Measurements from ENCODE around the gene CAB39L.

Gene CAB39L

DNA sequence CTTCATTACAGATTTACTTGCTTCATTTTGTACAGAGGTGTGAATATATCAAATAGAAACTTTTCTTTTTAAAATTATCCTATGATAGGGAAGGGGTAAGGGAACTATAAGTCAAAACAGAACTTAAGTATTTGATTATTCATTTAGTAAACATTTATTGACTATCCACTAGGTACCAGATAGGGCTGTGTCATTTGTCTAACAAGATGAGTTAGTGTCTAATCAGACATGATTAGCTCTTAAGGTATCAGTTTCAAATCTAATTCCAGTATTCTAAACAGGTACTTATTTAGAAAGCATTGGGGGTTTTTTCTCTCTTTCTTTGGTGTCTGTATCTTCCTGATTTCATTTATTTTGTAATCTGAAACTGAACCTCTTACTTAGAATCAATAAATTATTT is 164.0 kb downstream of the CAB39L start:
- no peaks in the 10 kb centered on the region for H3K9me2 ChIP-seq (replicated peaks; ENCODE audit: low read depth, low read length)
- no peaks in the 10 kb centered on the region for H3K9me3 ChIP-seq (ENCODE audit: insufficient read depth, low read depth, low read length)
- no peaks in the 10 kb centered on the region for H4K20me1 ChIP-seq (ENCODE audit: insufficient read depth, low read length, poor library complexity, severe bottlenecking)
- no peak overlapping the region for H3K4me3 ChIP-seq (ENCODE audit: low read length, poor library complexity, severe bottlenecking)
- no peaks in the 10 kb centered on the region for H3K79me2 ChIP-seq (ENCODE audit: insufficient read depth, low read length)
- H2AFZ ChIP-seq (ENCODE audit: low read length) = no peak overlapping the region
- no peaks in the 10 kb centered on the region for H3F3A ChIP-seq (ENCODE audit: low read depth)
- no peak for TF ChIP-seq EZH2phosphoT487 (IDR thresholded peaks at IDR 0.05; ENCODE audit: borderline replicate concordance)
- TF ChIP-seq, protein P1, sequence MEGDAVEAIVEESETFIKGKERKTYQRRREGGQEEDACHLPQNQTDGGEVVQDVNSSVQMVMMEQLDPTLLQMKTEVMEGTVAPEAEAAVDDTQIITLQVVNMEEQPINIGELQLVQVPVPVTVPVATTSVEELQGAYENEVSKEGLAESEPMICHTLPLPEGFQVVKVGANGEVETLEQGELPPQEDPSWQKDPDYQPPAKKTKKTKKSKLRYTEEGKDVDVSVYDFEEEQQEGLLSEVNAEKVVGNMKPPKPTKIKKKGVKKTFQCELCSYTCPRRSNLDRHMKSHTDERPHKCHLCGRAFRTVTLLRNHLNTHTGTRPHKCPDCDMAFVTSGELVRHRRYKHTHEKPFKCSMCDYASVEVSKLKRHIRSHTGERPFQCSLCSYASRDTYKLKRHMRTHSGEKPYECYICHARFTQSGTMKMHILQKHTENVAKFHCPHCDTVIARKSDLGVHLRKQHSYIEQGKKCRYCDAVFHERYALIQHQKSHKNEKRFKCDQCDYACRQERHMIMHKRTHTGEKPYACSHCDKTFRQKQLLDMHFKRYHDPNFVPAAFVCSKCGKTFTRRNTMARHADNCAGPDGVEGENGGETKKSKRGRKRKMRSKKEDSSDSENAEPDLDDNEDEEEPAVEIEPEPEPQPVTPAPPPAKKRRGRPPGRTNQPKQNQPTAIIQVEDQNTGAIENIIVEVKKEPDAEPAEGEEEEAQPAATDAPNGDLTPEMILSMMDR (conservative IDR thresholded peaks at IDR 0.05; ENCODE audit: low read length) = no peak
- H3K4me2 ChIP-seq (ENCODE audit: low read depth, low read length, poor library complexity, severe bottlenecking) = no peak overlapping the region
- no peak overlapping the region for H3K9ac ChIP-seq (ENCODE audit: low read depth, low read length, poor library complexity, severe bottlenecking)
- no peaks in the 10 kb centered on the region for H3K4me1 ChIP-seq (ENCODE audit: insufficient read depth, low read length, poor library complexity, severe bottlenecking)
- no peaks in the 10 kb centered on the region for H3K27me3 ChIP-seq (ENCODE audit: insufficient read depth, low read length, poor library complexity, severe bottlenecking)
- no peaks in the 10 kb centered on the region for H3K36me3 ChIP-seq (ENCODE audit: insufficient read depth, low read length)

- Histone ChIP-seq H3K9me3 (ENCODE audit: insufficient read depth, low read depth, low read length) (no peaks in the 10 kb centered on the region), H3K4me3 (ENCODE audit: low read length, poor library complexity, severe bottlenecking) (no peak overlapping the region), H2AFZ (ENCODE audit: low read length) (no peak overlapping the region)
Observed at GRCh38 chr13:49279112-49279511, 164.8 kb downstream of the CAB39L start.

DNA sequence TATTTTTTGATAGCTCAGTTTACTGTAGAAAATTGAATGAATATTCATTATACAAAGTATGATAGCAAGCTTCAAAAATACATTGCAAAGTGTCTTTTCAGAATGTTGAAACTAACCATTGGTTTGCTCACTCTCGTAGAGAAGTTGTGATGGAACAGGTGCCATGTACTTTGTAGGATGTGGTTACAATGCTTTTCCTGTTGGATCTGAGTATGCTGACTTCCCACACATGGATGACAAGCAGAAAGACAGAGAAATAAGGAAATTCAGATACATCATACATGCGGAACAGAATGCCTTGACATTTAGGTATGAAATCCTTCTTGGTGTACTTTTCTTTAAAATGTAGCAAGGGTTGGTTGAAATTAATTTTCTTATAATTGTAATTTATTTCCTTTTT is 165.7 kb downstream of the CAB39L start:
- Histone ChIP-seq H2AFZ (ENCODE audit: low read length) (no peak overlapping the region), H3F3A (ENCODE audit: low read depth) (no peaks in the 10 kb centered on the region), H3K27me3 (ENCODE audit: insufficient read depth, low read length, poor library complexity, severe bottlenecking) (no peaks in the 10 kb centered on the region), H3K9ac (ENCODE audit: low read depth, low read length, poor library complexity, severe bottlenecking) (no peak overlapping the region), H3K4me1 (ENCODE audit: insufficient read depth, low read length, poor library complexity, severe bottlenecking) (no peaks in the 10 kb centered on the region), H3K79me2 (ENCODE audit: insufficient read depth, low read length) (no peaks in the 10 kb centered on the region), H4K20me1 (ENCODE audit: insufficient read depth, low read length, poor library complexity, severe bottlenecking) (no peaks in the 10 kb centered on the region), H3K9me2 (replicated peaks; ENCODE audit: low read depth, low read length) (no peaks in the 10 kb centered on the region), H3K36me3 (ENCODE audit: insufficient read depth, low read length) (no peaks in the 10 kb centered on the region), H3K9me3 (ENCODE audit: insufficient read depth, low read depth, low read length) (no peaks in the 10 kb centered on the region), H3K4me3 (ENCODE audit: low read length, poor library complexity, severe bottlenecking) (no peak overlapping the region), H3K4me2 (ENCODE audit: low read depth, low read length, poor library complexity, severe bottlenecking) (no peak overlapping the region)
- no peak for TF ChIP-seq EZH2phosphoT487 (IDR thresholded peaks at IDR 0.05; ENCODE audit: borderline replicate concordance)
- TF ChIP-seq, protein P1 (conservative IDR thresholded peaks at IDR 0.05; ENCODE audit: low read length) = no peak

More at GRCh38 chr13:49279112-49279511, 164.8 kb downstream of the CAB39L start:
- no peaks in the 10 kb centered on the region for H3K36me3 ChIP-seq (ENCODE audit: insufficient read depth, low read length)
- H3K4me2 ChIP-seq (ENCODE audit: low read depth, low read length, poor library complexity, severe bottlenecking) = no peak overlapping the region
- no peaks in the 10 kb centered on the region for H3K9me2 ChIP-seq (replicated peaks; ENCODE audit: low read depth, low read length)
- H3K79me2 ChIP-seq (ENCODE audit: insufficient read depth, low read length) = no peaks in the 10 kb centered on the region
- no peaks in the 10 kb centered on the region for H4K20me1 ChIP-seq (ENCODE audit: insufficient read depth, low read length, poor library complexity, severe bottlenecking)
- H3K4me1 ChIP-seq (ENCODE audit: insufficient read depth, low read length, poor library complexity, severe bottlenecking) = no peaks in the 10 kb centered on the region
- no peaks in the 10 kb centered on the region for H3K27me3 ChIP-seq (ENCODE audit: insufficient read depth, low read length, poor library complexity, severe bottlenecking)
- TF ChIP-seq, protein P1 (conservative IDR thresholded peaks at IDR 0.05; ENCODE audit: low read length) = no peak
- no peak for TF ChIP-seq EZH2phosphoT487 (IDR thresholded peaks at IDR 0.05; ENCODE audit: borderline replicate concordance)
- no peak overlapping the region for H3K9ac ChIP-seq (ENCODE audit: low read depth, low read length, poor library complexity, severe bottlenecking)
- no peaks in the 10 kb centered on the region for H3F3A ChIP-seq (ENCODE audit: low read depth)
